HG03139 (cell line): ENCODE measurements around the gene STK32C.
"Not testable (repeated sequence)": the region's sequence is repeated elsewhere in the genome, so short reads cannot be mapped to it uniquely, and the experiment has no call there.

Source experiments
- ATAC-seq: cut with Tn5 transposase; IDR thresholded peaks from one replicate; pipeline ENCODE4 v1.9.1; 2021; ENCODE audit not compliant: unreplicated experiment

Gene STK32C

DNA sequence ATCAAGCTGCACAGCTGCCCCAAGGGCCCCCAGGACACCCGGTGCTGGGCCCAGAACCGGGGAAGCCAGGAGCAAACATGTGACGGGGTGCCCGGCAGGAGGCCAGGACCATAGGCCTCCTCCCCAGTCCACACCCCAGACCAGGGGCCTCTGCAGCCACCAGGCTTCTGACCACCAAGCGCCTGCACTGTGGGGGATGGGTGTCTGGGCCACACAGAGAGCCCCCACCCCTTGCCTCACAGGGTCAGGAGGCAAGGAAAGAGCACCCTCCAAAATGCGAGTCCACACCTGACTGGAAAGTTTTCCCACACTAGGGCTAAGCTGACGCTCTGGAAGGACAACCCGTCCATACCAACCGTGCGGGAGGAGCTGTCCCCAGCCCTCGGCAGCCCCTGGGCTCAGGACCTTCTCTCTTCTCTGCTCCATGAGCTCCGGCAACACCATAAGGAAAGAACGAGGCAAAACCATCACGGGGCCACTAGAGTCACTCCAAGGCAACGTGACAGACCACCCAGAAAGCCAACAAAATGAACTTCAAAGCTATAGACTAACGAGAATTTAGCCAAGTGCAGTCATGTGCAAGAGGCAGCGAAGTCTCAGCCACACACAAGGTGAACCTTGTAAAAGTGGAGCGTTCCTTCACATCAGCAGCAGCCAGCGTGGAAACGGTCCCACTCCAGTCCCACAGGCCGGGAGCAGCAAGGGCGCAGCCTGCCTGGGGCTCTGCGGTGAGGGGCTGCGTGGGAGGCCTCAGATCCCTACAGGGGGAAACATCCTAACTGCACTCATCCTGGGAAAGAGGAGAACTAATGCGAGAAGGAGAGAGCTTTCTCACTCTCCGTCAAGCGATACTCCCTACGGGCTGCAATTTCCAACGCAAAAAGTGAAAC, 5.1 kb downstream of the STK32C start:
- no peak for ATAC-seq

GRCh38 chr10:132301371-132302330, 6.1 kb downstream of the STK32C start:
- ATAC-seq: no peak

GRCh38 chr10:132300582-132300981, 7.2 kb downstream of the STK32C start:
- ATAC-seq: no peak

GRCh38 chr10:132299371-132300336, 8.1 kb downstream of the STK32C start:
- ATAC-seq: no peak

GRCh38 chr10:132298038-132298881, 9.5 kb downstream of the STK32C start:
- ATAC-seq: no peak

DNA sequence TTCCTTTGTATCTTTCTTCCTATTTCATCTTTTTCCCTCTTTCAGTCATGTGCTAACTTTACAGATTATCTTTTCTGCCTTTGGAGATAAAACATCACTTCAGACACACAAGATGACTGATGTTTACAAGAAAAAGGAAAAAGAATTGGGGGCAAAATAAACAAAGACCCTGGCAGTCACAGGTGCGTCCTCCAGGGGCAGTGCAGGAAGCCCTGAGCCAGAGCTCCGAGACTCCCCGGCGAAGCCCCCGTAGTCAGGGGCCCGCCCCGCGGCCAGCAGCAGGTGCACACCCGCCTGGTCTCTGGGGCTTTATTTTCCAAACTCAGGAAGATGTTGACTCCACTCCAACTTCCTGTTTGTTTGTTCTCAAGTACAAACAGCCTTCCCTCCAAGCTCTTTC, 10.2 kb downstream of the STK32C start:
- ATAC-seq: no peak

- no peak for ATAC-seq
Observed at GRCh38 chr10:132296666-132297443, 10.9 kb downstream of the STK32C start.

- not testable (repeated sequence) for ATAC-seq
Observed at GRCh38 chr10:132295481-132295880, 12.3 kb downstream of the STK32C start.

GRCh38 chr10:132294561-132295318, 13.0 kb downstream of the STK32C start:
- ATAC-seq: no peak

DNA sequence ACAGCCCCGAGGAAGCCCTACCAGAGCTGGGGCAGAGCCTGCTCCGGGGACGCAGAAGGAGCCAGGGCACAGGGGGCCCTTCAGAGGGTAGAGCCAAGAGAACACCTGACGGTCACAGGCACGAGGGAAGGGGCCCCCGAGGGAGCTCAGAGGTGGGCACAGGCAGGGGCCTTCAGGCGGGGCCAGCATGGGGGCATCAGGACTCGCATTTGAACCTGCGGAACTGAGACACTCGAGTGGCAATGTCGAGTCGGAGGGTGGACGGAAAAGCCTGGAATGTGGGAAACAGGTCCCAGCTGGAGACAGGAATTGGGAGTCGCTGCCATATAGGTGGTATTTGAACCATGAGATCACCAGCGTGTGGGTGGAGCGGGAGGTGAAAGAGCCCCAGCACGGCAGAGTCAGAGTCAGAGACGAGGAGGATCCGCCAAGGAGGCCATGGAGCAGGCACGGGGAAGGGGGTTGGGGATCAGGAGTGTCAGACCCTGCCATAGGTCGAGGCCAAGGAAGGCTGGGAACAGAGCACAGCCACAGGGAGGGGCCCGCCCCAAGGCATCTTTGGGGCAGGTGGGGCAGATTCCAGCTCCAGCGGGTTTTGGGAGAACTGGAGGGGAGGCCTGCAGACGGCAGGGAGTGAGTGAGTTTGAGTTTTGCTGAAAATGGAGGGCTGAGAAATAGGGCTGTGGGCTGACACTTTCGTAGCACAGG, 13.8 kb downstream of the STK32C start:
- no peak for ATAC-seq

GRCh38 chr10:132293201-132293812, 14.4 kb downstream of the STK32C start:
- ATAC-seq: no peak

GRCh38 chr10:132292287-132293200, 15.2 kb downstream of the STK32C start:
- ATAC-seq: no peak

GRCh38 chr10:132291826-132292225, 15.9 kb downstream of the STK32C start:
- no peak for ATAC-seq

DNA sequence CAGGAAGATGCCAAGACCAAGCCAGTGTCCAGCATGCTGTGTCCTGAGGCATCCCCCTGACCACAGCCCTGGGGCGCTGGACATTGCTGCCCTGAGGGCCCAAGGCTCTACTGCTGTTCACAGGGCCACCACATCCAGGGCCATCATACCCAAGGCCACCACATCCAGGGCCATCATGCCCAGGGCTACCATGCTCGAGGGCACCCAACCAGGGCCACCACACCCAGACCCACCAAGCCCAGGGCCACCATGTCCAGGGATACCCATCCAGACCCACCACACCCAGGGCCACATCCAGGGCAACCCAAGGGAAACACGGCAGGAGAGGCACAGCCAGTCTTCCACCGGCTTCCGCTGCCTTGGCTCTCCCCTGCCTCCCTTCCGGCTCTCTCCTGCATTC, 17.1 kb downstream of the STK32C start:
- ATAC-seq: no peak

- ATAC-seq: no peak
Observed at GRCh38 chr10:132289439-132289838, 18.3 kb downstream of the STK32C start.
